GM12878 (cell line): ENCODE results near the gene KYAT1. TPM values are rescaled to one million over a fixed set of nuclear protein-coding genes. Genes with fewer than 3 reads are reported as not detected.

Experiments
- ATAC-seq: fragments of 200-7000 bp; cut with Tn5 transposase; 3 replicates; pipeline ENCODE4 v1.9.1; 2020; ENCODE audit warnings: mild to moderate bottlenecking, moderate library complexity
- BruUV-seq: library from RNA; stranded (reverse); fragments of 400-500 nt; replicated peaks from 2 replicates; lab custom pipeline; 2021; lab: Mats Ljungman, UMichigan
- CTCF ChIA-PET: fragments of 300-600 bp; sonication (Branson Sonifier 250); formaldehyde crosslinking; extraction: SDS; loops from one replicate; lab custom pipeline; 2021; ENCODE audit warnings: inconsistent platforms; lab: Yijun Ruan, JAX
- POLR2A ChIA-PET: fragments of 350-600 bp; formaldehyde crosslinking; extraction: SDS; loops from one replicate; lab custom pipeline; 2021; ENCODE audit warnings: inconsistent platforms; lab: Charles Lee
- RAD21 ChIA-PET: fragments of 300-600 bp; sonication (Branson Sonifier 250); formaldehyde crosslinking; loops from one replicate; lab custom pipeline; 2023; ENCODE audit warnings: antibody characterized with exemption; ENCODE audit not compliant: unreplicated experiment; lab: Charles Lee
- SMC1A ChIA-PET: fragments of 300-600 bp; sonication (Branson Sonifier 250); formaldehyde crosslinking; loops from one replicate; lab custom pipeline; 2023; ENCODE audit not compliant: unreplicated experiment, uncharacterized antibody; lab: Charles Lee
- DNase-seq: peaks from one replicate; pipeline ENCODE4 v3.0.0-alpha.2; 2011; ENCODE audit warnings: low read depth, low spot score
- FAIRE-seq: peaks from 3 replicates; lab custom pipeline; 2011; peaks lifted over from hg19 to GRCh38; lab: Jason Lieb, UNC
- H2AFZ ChIP-seq: 2 replicates; pipeline ENCODE4 v1.6.0; 2011; ENCODE audit warnings: low read depth, low read length, control low read depth; ENCODE audit not compliant: control insufficient read depth
- H3K27ac ChIP-seq: 2 replicates; pipeline ENCODE4 v1.5.1; 2011; ENCODE audit warnings: control low read depth; ENCODE audit not compliant: control insufficient read depth, insufficient read depth
- H3K27me3 ChIP-seq, 2 experiments: replicated peaks in 1 of 2; 2 replicates each; pipeline versions ENCODE4 v1.6.0 to v1.6.1; 2011; ENCODE audit warnings: low read length in 1 of 2; ENCODE audit not compliant: control insufficient read depth in 2 of 2, insufficient read depth in 2 of 2
- H3K36me3 ChIP-seq, 2 experiments: 2 replicates each; pipeline ENCODE4 v1.5.1; 2011; ENCODE audit warnings: low read length in 1 of 2; ENCODE audit not compliant: control insufficient read depth in 2 of 2, insufficient read depth in 2 of 2
- H3K4me1 ChIP-seq: 2 replicates; pipeline ENCODE4 v1.6.1; 2011; ENCODE audit warnings: mild to moderate bottlenecking, low read length, moderate library complexity, mixed read lengths; ENCODE audit not compliant: control insufficient read depth, insufficient read depth
- H3K4me2 ChIP-seq: 2 replicates; pipeline ENCODE4 v1.6.0; 2011; ENCODE audit warnings: control low read depth; ENCODE audit not compliant: control insufficient read depth, insufficient read depth
- H3K4me3 ChIP-seq: fragments of 200-600 bp; sonication (generic); 2 replicates; pipeline ENCODE4 v1.5.1; 2016
- H3K79me2 ChIP-seq: 2 replicates; pipeline ENCODE4 v1.6.0; 2011; ENCODE audit warnings: low read length; ENCODE audit not compliant: control insufficient read depth, insufficient read depth
- H3K9ac ChIP-seq: 2 replicates; pipeline ENCODE4 v1.8.0; 2011; ENCODE audit warnings: low read length, control low read depth, mixed read lengths; ENCODE audit not compliant: control insufficient read depth, insufficient read depth
- H3K9me3 ChIP-seq: replicated peaks from 3 replicates; pipeline ENCODE4 v1.5.1; 2011; ENCODE audit warnings: mild to moderate bottlenecking, low read length; ENCODE audit not compliant: control insufficient read depth, insufficient read depth
- H4K20me1 ChIP-seq: 2 replicates; pipeline ENCODE4 v1.6.0; 2011; ENCODE audit not compliant: control insufficient read depth, insufficient read depth
- BCL11A ChIP-seq: IDR thresholded peaks from 2 replicates; pipeline ENCODE4 v1.6.1; 2011; ENCODE audit warnings: low read depth, low read length
- CBX5 ChIP-seq: sonication (generic); IDR thresholded peaks from 2 replicates; pipeline ENCODE4 v1.6.1; 2016; ENCODE audit warnings: low read depth, moderate library complexity, mild to moderate bottlenecking, inconsistent platforms
- MEF2B ChIP-seq: fragments of 450-650 bp; IDR thresholded peaks from 2 replicates; pipeline ENCODE4 v1.6.1; 2018; ENCODE audit warnings: mild to moderate bottlenecking, moderate library complexity; ENCODE audit not compliant: partially characterized antibody, poor library complexity, severe bottlenecking
- NFYA ChIP-seq: IDR thresholded peaks from 2 replicates; pipeline ENCODE4 v1.6.1; 2011; ENCODE audit warnings: low read depth, mild to moderate bottlenecking, low read length, improper control_type of control experiment, borderline replicate concordance
- PML ChIP-seq: IDR thresholded peaks from 2 replicates; pipeline ENCODE4 v1.6.1; 2012; ENCODE audit warnings: low read length, inconsistent platforms
- SRF ChIP-seq, 2 experiments: IDR thresholded peaks; 2 replicates each; pipeline ENCODE4 v1.6.1; 2011; ENCODE audit warnings: low read depth in 2 of 2, low read length in 2 of 2, mild to moderate bottlenecking in 1 of 2, moderate library complexity in 1 of 2
- YBX1 ChIP-seq: fragments of 450-650 bp; IDR thresholded peaks from 2 replicates; pipeline ENCODE4 v1.6.1; 2016; ENCODE audit warnings: antibody characterized with exemption
- WGBS: methylation state at CpG from one replicate; pipeline ENCODE4 v1.1.6; 2016; ENCODE audit warnings: low lambda C conversion rate; ENCODE audit not compliant: insufficient replicate concordance, insufficient coverage; ENCODE audit errors: missing lambda C conversion rate; 5-methylcytosine and 5-hydroxymethylcytosine counted together
- in situ Hi-C: fragments of 300-500 bp; cut with MboI; formaldehyde crosslinking; loops from 9 replicates; pipeline ENCODE4 v1.14.3; 2018; ENCODE audit warnings: mixed read lengths
- intact Hi-C: fragments of 100-400 bp; cut with micrococcal nuclease; formaldehyde crosslinking; loops from one replicate; pipeline ENCODE4 v1.14.2; 2022; ENCODE audit not compliant: unreplicated experiment
- polyA plus RNA-seq, 11 experiments: library from polyadenylated mRNA; depleted of rRNA in 4 of 11; unstranded in 6 of 11; stranded (reverse) in 5 of 11; fragments of >200 nt; fragmentation: Nextera tagmentation in 4 of 11; fragmentation: Illumina TruSeq in 1 of 11; extraction: Ambion mirVana in 4 of 11; extraction: Trizol in 1 of 11; gene quantifications; 1 replicate in 1 of 11; 2 replicates in 10 of 11; pipeline versions ENCODE4 v1.2.1 to v1.2.3, GENCODE V29; 2011 to 2016; ENCODE audit warnings: inconsistent platforms in 2 of 11, missing spikeins in 2 of 11, low read depth in 1 of 11
- total RNA-seq, 4 experiments: library from RNA; depleted of rRNA in 3 of 4; stranded (reverse); fragments of >200 nt in 3 of 4; fragmentation: Illumina TruSeq in 1 of 4; extraction: Trizol in 1 of 4; gene quantifications; 2 replicates each; pipeline versions ENCODE4 v1.2.1 to v1.2.3, GENCODE V29; 2013 to 2021
- TF ChIP-seq, protein P1 (sequence below): fragments of 450-650 bp; IDR thresholded peaks from 2 replicates; pipeline ENCODE4 v1.6.1; 2014; ENCODE audit warnings: mild to moderate bottlenecking
- TF ChIP-seq, protein P2 (sequence below): fragments of 150-350 bp; IDR thresholded peaks from 2 replicates; pipeline ENCODE4 v1.6.1; 2014; ENCODE audit warnings: mild to moderate bottlenecking, low read depth, low read length
- TF ChIP-seq, protein P3 (sequence below), 3 experiments: IDR thresholded peaks in 2 of 3; conservative IDR thresholded peaks in 1 of 3; 2 replicates each; pipeline ENCODE4 v1.5.1; 2011; ENCODE audit warnings: low read depth in 3 of 3, low read length in 3 of 3, mild to moderate bottlenecking in 3 of 3, control low read depth in 2 of 3, moderate library complexity in 2 of 3, inconsistent platforms in 1 of 3, mixed read lengths in 1 of 3; ENCODE audit not compliant: control insufficient read depth in 2 of 3, insufficient read depth in 1 of 3; ENCODE audit errors: extremely low read depth in 1 of 3
- TF ChIP-seq, protein P4 (sequence below): fragments of 450-650 bp; IDR thresholded peaks from 2 replicates; pipeline ENCODE4 v1.6.1; 2017; ENCODE audit warnings: mild to moderate bottlenecking, low read depth, inconsistent platforms; ENCODE audit not compliant: poor library complexity, severe bottlenecking

Gene KYAT1
- total and polyA plus RNA-seq, 10 of the 15 experiments (the other 5 are each of a cell fraction or from before 2014, with no cell fraction given), result 5.8 to 15.7 (median 11.4) TPM

DNA sequence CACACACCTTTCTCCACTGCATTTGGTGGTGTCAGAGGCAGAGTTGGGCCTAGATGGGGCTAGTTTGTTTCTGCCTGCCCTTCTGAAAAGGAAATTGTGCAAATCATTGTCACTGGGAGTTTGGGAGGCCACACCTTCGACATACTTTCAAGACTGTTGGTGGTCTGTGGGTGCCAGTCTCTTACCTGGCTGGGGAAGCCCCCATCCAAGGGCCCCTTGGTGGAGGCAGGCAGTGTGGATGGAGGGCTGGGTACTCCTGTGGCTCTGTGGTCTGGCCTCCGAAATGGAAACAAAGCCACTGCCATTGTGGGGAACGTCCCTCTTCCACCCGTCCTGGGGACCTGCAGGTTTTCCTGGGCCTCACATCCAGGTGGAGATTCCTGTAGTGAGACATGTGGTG, 28.1 kb upstream of the KYAT1 start:
- H3K36me3 ChIP-seq, result peaks cover 8 to 28% of the 10 kb centered on the region in 2 experiments; a peak in 3 of 4 replicates
- no TSS peak for BruUV-seq
- H3K27ac ChIP-seq, result no peak overlapping the region
- in situ Hi-C loops, result no loop called here
- no peak overlapping the region for H3K4me3 ChIP-seq
- no peak for ATAC-seq
- no peaks in the 10 kb centered on the region for H3K27me3 ChIP-seq
- TF ChIP-seq, protein P1, sequence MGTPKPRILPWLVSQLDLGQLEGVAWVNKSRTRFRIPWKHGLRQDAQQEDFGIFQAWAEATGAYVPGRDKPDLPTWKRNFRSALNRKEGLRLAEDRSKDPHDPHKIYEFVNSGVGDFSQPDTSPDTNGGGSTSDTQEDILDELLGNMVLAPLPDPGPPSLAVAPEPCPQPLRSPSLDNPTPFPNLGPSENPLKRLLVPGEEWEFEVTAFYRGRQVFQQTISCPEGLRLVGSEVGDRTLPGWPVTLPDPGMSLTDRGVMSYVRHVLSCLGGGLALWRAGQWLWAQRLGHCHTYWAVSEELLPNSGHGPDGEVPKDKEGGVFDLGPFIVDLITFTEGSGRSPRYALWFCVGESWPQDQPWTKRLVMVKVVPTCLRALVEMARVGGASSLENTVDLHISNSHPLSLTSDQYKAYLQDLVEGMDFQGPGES, result no peak
- TF ChIP-seq YBX1 (no peak), MEF2B (no peak), PML (no peak), BCL11A (no peak), CBX5 (no peak), NFYA (no peak), SRF (IDR thresholded peaks at IDR 0.05; ENCODE audit: low read depth in 2 of 2, low read length in 2 of 2) (no peak)
- TF ChIP-seq, protein P2, sequence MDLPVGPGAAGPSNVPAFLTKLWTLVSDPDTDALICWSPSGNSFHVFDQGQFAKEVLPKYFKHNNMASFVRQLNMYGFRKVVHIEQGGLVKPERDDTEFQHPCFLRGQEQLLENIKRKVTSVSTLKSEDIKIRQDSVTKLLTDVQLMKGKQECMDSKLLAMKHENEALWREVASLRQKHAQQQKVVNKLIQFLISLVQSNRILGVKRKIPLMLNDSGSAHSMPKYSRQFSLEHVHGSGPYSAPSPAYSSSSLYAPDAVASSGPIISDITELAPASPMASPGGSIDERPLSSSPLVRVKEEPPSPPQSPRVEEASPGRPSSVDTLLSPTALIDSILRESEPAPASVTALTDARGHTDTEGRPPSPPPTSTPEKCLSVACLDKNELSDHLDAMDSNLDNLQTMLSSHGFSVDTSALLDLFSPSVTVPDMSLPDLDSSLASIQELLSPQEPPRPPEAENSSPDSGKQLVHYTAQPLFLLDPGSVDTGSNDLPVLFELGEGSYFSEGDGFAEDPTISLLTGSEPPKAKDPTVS, result no peak
- TF ChIP-seq, protein P3, sequence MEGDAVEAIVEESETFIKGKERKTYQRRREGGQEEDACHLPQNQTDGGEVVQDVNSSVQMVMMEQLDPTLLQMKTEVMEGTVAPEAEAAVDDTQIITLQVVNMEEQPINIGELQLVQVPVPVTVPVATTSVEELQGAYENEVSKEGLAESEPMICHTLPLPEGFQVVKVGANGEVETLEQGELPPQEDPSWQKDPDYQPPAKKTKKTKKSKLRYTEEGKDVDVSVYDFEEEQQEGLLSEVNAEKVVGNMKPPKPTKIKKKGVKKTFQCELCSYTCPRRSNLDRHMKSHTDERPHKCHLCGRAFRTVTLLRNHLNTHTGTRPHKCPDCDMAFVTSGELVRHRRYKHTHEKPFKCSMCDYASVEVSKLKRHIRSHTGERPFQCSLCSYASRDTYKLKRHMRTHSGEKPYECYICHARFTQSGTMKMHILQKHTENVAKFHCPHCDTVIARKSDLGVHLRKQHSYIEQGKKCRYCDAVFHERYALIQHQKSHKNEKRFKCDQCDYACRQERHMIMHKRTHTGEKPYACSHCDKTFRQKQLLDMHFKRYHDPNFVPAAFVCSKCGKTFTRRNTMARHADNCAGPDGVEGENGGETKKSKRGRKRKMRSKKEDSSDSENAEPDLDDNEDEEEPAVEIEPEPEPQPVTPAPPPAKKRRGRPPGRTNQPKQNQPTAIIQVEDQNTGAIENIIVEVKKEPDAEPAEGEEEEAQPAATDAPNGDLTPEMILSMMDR (IDR thresholded peaks at IDR 0.05 in 2 of 3, conservative IDR thresholded peaks at IDR 0.05 in 1 of 3; ENCODE audit: control insufficient read depth in 2 of 3, extremely low read depth in 1 of 3, insufficient read depth in 1 of 3, low read depth in 3 of 3, low read length in 3 of 3), result no peak
- TF ChIP-seq, protein P4, sequence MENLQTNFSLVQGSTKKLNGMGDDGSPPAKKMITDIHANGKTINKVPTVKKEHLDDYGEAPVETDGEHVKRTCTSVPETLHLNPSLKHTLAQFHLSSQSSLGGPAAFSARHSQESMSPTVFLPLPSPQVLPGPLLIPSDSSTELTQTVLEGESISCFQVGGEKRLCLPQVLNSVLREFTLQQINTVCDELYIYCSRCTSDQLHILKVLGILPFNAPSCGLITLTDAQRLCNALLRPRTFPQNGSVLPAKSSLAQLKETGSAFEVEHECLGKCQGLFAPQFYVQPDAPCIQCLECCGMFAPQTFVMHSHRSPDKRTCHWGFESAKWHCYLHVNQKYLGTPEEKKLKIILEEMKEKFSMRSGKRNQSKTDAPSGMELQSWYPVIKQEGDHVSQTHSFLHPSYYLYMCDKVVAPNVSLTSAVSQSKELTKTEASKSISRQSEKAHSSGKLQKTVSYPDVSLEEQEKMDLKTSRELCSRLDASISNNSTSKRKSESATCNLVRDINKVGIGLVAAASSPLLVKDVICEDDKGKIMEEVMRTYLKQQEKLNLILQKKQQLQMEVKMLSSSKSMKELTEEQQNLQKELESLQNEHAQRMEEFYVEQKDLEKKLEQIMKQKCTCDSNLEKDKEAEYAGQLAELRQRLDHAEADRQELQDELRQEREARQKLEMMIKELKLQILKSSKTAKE, result no peak
- FAIRE-seq, result no peak
- intact Hi-C loops, result no loop called here
- H3K79me2 ChIP-seq, result no peaks in the 10 kb centered on the region
- H3K4me1 ChIP-seq, result no peaks in the 10 kb centered on the region
- WGBS, result 60% methylated on average over 4 of the region's 4 CpGs
- H3K4me2 ChIP-seq, result no peak overlapping the region
- CTCF ChIA-PET, result no interaction called here
- no peaks in the 10 kb centered on the region for H3K9me3 ChIP-seq
- H2AFZ ChIP-seq, result no peak overlapping the region
- RAD21 ChIA-PET, result no interaction called here
- H4K20me1 ChIP-seq, result no peaks in the 10 kb centered on the region
- POLR2A ChIA-PET, result no interaction called here
- DNase-seq, result no peak
- no peak overlapping the region for H3K9ac ChIP-seq
- SMC1A ChIA-PET, result no interaction called here
